GM21737 (cell line): ENCODE data around the gene GASK1A.
"Not testable (repeated sequence)": the region's sequence is repeated elsewhere in the genome, so short reads cannot be mapped to it uniquely, and the experiment has no call there.

Experiments used
- ATAC-seq: cut with Tn5 transposase; IDR thresholded peaks from one replicate; pipeline ENCODE4 v1.9.1; 2021; ENCODE audit warnings: mild to moderate bottlenecking, moderate library complexity; ENCODE audit not compliant: unreplicated experiment

GASK1A gene

DNA sequence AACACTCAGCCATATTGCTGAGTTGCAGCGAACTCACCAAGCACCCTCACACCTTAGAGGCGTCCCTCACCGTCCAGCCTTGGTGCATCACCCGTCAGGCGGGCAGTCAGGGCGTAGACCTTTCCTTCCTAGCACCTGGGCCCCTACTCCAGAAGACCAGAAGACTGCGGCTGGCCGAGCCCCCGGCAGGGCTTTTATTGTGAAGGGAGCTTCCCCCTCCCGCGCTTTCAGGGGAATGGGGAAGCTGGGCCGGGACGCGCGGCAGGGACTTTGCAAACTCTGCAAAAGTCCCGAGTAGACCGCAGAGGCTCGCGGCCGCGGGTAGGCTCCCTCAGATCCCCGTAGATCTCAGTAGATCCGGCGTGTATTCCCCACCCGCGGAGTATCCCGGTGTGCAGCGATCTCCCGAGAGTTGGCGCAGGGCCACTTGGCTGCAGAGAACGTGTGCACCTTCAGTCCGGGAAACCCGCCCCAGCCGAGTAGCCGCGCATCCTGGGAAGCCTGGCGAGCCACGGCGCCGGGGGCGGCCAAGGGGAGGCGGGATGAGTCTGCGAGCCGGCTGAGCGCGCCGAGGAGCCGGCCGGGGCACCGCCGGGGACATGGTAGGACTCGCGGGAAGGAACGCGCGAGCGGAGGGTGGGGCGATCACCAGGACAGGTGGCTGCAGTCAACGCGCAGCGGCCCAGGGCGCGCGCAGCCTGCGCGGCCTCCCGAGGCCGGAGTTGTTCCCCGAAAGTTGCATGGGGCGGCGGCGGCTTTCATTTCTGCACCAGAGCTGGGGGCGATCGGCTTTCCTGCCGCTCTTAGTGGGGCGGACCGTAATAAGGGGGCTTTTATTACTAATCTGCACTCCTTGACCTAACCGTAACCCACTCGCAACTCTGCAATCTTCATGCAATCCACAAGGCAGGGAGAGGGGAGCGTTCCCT lies at the start of gene GASK1A:
Gene GASK1A (plus strand): TSS at position 268 of the 929 bp plus-strand sequence. CDS start 332 bp downstream, at position 600.
- no peak for ATAC-seq

- no peak for ATAC-seq
Observed at GRCh38 chr3:42934111-42934510, 45.0 kb upstream of the GASK1A start.

GRCh38 chr3:42934910-42935309 lies 44.2 kb upstream of the GASK1A start:
- ATAC-seq, result no peak

DNA sequence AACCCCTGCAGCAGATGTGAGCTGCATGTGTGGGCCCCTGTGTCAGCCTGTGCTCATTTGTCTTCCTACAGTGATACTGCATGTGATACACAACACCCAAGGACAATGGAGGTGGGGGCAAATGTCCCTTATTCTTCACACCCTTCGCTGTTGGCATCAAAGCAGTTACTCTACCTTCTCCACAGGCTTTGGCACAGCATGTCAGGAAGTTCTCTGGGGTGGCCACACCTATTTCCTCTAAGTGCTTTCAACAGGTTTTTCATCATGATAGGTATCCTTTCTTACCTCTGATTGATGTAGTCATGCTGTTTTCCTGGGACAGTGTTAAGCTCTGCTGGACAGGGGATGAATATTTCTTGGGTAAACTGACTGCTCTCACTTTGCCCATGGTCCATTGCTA lies 43.6 kb upstream of the GASK1A start:
- ATAC-seq, result no peak

DNA sequence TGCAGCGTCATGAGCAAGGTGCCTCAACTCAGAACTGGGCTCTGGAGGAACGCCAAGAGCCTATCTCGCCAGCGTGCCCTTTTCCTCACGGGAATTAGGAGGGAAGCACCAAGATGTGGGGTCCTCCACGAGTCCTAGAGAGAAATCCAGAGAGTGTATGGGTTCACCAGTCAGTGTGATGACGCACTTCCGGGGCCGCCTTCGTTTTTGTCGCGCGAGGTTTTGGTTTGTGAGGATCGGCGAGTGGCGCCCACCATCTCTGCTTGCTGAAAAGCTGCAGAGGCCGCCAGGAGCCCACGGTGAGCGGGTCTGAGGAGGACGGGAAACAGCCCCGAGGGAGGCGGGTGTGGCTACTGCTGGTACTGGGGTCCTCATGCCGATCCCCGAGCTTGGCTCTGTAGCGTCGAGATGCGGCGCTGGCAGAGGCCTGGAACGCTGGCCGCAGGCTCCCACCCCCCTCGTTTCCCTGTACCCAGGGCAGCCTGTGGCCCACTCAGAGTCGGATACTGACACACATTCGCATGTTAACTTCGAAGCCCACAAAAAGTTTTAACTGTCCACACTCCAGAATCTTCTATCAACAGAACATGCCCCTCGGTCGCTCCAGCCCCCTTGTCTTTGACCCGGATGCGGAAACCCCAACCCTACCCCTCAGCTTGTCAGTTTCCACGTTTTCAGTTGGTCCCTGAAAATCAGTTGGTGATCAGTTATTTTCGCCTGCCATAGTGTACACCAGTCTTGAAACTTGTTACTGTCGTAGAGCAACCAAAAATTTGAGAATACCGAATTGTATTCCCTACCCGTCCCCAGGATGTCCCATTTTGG lies 42.7 kb upstream of the GASK1A start:
- ATAC-seq, result no peak

DNA sequence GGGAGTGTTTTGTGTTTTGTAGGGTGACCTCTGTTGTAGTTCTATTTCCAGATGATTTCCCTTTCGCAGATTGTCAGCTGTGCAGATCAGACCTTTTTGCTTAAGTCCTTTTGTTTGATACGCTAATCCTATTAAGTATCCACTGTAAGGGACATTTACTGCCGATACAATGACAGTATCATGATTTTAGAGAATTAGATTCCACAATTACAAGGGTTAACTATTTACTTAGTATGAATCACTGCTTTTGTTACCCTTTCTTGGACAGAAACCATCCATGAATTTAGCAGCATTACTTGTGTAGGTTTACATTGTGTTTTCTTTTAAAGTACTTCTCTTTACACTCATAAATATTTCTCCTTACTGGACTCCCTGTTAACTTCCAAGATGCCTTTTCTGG lies 41.8 kb upstream of the GASK1A start:
- ATAC-seq, result no peak

GRCh38 chr3:42942693-42943092 lies 36.4 kb upstream of the GASK1A start:
- no peak for ATAC-seq

- ATAC-seq, result no peak
Observed at GRCh38 chr3:42946050-42946449, 33.1 kb upstream of the GASK1A start.

GRCh38 chr3:42957573-42957972 lies 21.5 kb upstream of the GASK1A start:
- no peak for ATAC-seq

GRCh38 chr3:42960282-42960681 lies 18.8 kb upstream of the GASK1A start:
- no peak for ATAC-seq

DNA sequence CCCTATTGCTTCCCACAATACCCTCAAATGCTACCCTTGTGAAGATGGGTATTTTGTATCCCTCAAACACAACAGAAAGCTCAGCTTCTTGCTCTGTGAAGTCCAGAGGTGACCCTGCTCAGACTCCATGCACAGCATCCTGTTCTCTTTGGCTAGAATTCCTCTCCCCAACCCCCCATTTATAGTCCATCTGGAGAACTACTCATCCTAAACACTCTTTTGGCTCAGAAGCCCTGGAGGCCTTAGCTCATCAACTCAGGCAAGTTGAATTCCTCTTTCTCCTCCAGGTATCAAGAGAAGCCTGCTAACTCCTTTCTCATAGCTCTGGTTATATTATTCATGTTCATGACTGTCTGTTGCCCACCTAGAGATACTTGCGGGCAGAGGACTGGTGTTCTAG lies 18.3 kb upstream of the GASK1A start:
- no peak for ATAC-seq

- ATAC-seq, result no peak
Observed at GRCh38 chr3:42961633-42962032, 17.5 kb upstream of the GASK1A start.

DNA sequence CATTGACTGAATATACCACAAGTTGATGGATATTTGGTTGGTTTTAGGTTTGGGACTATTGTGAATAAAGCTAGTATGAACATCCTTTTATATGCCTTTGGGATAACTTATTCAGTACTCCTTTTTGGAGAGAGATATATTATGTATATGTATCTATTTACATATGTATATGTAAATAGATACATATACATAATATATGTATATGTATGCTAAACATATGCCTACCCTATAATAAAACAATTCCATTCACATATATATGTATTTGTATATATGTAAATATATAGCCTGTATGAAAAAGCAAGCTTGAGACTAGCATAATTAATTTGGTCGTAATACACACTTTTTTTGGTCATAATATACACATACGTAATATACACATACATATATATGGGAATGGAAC lies 15.8 kb upstream of the GASK1A start:
- ATAC-seq, result no peak

DNA sequence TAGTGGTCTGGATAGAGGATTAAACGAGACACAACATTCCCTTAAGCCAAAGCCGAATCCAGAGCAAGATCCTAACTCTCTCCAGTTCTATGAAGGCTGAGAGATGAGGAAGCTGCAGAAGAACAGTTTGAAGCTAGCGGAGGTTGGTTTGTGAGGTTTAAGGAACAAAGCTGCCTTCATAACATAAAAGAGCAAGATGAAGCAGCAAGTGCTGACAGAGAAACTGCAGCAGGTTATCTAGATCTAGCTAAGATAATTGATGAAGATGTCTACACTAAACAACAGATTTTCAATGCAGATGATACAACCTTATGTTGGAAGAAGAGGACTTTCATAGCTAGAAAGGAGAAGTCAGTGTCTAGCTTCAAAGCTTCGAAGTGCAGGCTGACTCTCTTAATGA lies 14.8 kb upstream of the GASK1A start:
- no peak for ATAC-seq

GRCh38 chr3:42970557-42970956 lies 8.6 kb upstream of the GASK1A start:
- no peak for ATAC-seq

DNA sequence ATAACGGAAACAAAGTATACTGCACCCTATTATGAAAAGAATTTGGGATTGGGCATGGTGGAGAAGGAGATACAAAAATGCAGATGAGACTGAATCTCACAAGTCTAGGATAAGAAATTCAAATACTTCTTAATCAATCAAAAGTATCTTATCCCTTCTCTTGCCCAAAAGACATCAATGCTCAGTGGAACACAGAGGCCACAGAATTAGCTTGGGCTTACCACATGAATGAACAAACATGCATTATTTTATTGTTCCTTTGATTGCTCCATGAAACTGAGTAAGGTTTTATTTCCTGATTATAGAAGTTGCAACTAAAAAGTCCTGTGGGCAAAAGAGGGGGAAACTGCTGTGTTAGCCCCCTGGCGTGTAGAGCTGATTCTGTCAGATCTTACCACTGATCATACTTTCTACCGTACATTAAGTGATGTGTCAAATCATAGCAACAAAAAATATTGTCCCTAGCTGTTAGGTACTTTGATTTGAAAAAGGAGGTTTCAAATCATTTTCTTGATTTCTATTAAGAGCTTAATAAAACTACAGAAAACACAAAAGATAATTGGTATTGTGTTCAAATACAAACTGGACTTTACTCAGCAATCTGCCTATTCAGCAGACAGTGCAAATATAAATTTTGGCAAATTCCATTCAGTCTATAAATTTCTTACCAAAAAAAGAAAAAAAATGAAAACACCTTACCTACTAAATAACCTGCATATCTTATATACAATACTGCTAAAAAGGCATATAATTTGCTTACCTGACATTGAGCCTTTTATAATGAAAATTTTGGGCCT lies 7.9 kb upstream of the GASK1A start:
- ATAC-seq, result no peak

- not testable (repeated sequence) for ATAC-seq
Observed at GRCh38 chr3:42974906-42975305, 4.2 kb upstream of the GASK1A start.

- ATAC-seq, result no peak
Observed at GRCh38 chr3:42975456-42975855, 3.7 kb upstream of the GASK1A start.

DNA sequence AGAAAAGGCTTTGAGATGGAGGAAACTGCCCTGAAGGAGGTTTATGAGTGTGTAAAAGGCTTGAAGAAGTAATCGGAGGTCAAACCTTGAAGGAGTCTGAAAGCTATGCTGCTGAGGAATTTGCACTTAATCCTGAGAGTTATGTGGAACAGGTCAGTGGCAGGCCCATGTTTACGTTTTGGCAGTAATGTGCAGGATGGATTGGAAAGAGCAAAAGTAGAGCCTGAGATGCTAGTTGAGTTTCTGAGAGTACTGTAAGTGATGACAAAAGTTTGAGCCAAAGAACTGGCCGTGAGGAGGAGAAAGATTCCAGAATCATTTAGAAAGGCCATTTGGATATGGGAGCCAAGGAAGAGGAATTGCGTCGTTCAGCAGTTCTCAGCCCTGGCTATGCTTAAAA lies 3.2 kb upstream of the GASK1A start:
- ATAC-seq, result no peak

- no peak for ATAC-seq
Observed at GRCh38 chr3:42980209-42980608, 1.1 kb downstream of the GASK1A start.

DNA sequence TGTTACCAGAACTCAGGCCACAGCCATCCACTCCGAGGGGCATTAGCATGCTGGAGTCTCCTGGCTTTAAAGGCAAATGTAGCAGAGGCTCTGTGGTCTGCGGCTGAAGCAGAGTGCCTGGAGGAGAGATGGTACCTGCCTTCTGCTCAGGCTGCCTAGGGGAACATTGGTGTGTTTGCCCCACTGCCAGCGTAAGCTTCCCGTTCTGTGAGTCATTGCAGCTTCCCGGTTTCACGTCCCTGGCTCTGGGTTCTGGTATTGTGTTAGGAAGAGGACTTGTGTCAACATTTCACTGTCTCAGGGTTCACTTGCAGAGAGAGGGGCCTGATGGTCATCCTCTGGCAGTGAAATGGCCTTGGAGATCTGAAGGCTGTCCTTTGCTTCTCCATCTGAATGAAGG lies 1.8 kb downstream of the GASK1A start:
- ATAC-seq, result no peak
